ENCODE data around the gene PRKN.

PRKN gene

GRCh38 chr6:161305860-161306259 lies 1421.7 kb downstream of the PRKN start:
- H3K4me1 ChIP-seq (ENCODE audit: low read length), result no peaks in the 10 kb centered on the region
- no peaks in the 10 kb centered on the region for H3K36me3 ChIP-seq (replicated peaks; ENCODE audit: insufficient read depth, low read length)
- no peak overlapping the region for H3K27ac ChIP-seq (ENCODE audit: low read length)
- no peaks in the 10 kb centered on the region for H3K27me3 ChIP-seq (replicated peaks; ENCODE audit: insufficient read depth, low read length)
- H3K9me2 ChIP-seq (replicated peaks; ENCODE audit: insufficient read depth, low read length), result no peaks in the 10 kb centered on the region
- H4K20me1 ChIP-seq (ENCODE audit: insufficient read depth, low read length), result no peaks in the 10 kb centered on the region
- no peaks in the 10 kb centered on the region for H3K9me3 ChIP-seq (replicated peaks; ENCODE audit: insufficient read depth, low read length)
- H3K4me2 ChIP-seq (ENCODE audit: low read depth, low read length), result no peak overlapping the region
- no peaks in the 10 kb centered on the region for H3K79me2 ChIP-seq (ENCODE audit: low read length)
- no peaks in the 10 kb centered on the region for H3F3A ChIP-seq (ENCODE audit: insufficient read depth, low read length)
- H3K9ac ChIP-seq (ENCODE audit: low read length), result no peak overlapping the region
- DNase-seq, result no peak
- H2AFZ ChIP-seq (ENCODE audit: low read length), result no peak overlapping the region
- H3K4me3 ChIP-seq (ENCODE audit: low read length), result no peak overlapping the region
- no peak for TF ChIP-seq EZH2phosphoT487 (IDR thresholded peaks at IDR 0.05; ENCODE audit: low read length)
- no peak for TF ChIP-seq CTCF (IDR thresholded peaks at IDR 0.05; ENCODE audit: low read length)
- TF ChIP-seq EZH2 (optimal IDR thresholded peaks at IDR 0.05; ENCODE audit: low read depth, low read length), result no peak

GRCh38 chr6:161303628-161304340 lies 1423.8 kb downstream of the PRKN start:
- H3K9ac ChIP-seq (ENCODE audit: low read length), result no peak overlapping the region
- H3K27me3 ChIP-seq (replicated peaks; ENCODE audit: insufficient read depth, low read length), result no peaks in the 10 kb centered on the region
- no peak overlapping the region for H2AFZ ChIP-seq (ENCODE audit: low read length)

GRCh38 chr6:161302949-161303348 lies 1424.6 kb downstream of the PRKN start:
- H3K36me3 ChIP-seq (replicated peaks; ENCODE audit: insufficient read depth, low read length), result no peaks in the 10 kb centered on the region
- H2AFZ ChIP-seq (ENCODE audit: low read length), result no peak overlapping the region
- no peak overlapping the region for H3K4me3 ChIP-seq (ENCODE audit: low read length)
- H3K9ac ChIP-seq (ENCODE audit: low read length), result no peak overlapping the region
- no peak overlapping the region for H3K27ac ChIP-seq (ENCODE audit: low read length)
- DNase-seq, result no peak
- H3K9me3 ChIP-seq (replicated peaks; ENCODE audit: insufficient read depth, low read length), result no peaks in the 10 kb centered on the region
- H3K4me2 ChIP-seq (ENCODE audit: low read depth, low read length), result no peak overlapping the region
- no peaks in the 10 kb centered on the region for H3F3A ChIP-seq (ENCODE audit: insufficient read depth, low read length)
- TF ChIP-seq EZH2 (optimal IDR thresholded peaks at IDR 0.05; ENCODE audit: low read depth, low read length) (no peak), EZH2phosphoT487 (IDR thresholded peaks at IDR 0.05; ENCODE audit: low read length) (no peak), CTCF (IDR thresholded peaks at IDR 0.05; ENCODE audit: low read length) (no peak)
- H3K9me2 ChIP-seq (replicated peaks; ENCODE audit: insufficient read depth, low read length), result no peaks in the 10 kb centered on the region
- H3K4me1 ChIP-seq (ENCODE audit: low read length), result no peaks in the 10 kb centered on the region
- no peaks in the 10 kb centered on the region for H4K20me1 ChIP-seq (ENCODE audit: insufficient read depth, low read length)
- no peaks in the 10 kb centered on the region for H3K79me2 ChIP-seq (ENCODE audit: low read length)
- H3K27me3 ChIP-seq (replicated peaks; ENCODE audit: insufficient read depth, low read length), result no peaks in the 10 kb centered on the region

More at GRCh38 chr6:161303628-161304340, 1423.8 kb downstream of the PRKN start:
- no peaks in the 10 kb centered on the region for H3F3A ChIP-seq (ENCODE audit: insufficient read depth, low read length)
- H4K20me1 ChIP-seq (ENCODE audit: insufficient read depth, low read length), result no peaks in the 10 kb centered on the region
- no peak overlapping the region for H3K4me2 ChIP-seq (ENCODE audit: low read depth, low read length)
- no peaks in the 10 kb centered on the region for H3K36me3 ChIP-seq (replicated peaks; ENCODE audit: insufficient read depth, low read length)
- no peaks in the 10 kb centered on the region for H3K79me2 ChIP-seq (ENCODE audit: low read length)
- H3K9me3 ChIP-seq (replicated peaks; ENCODE audit: insufficient read depth, low read length), result no peaks in the 10 kb centered on the region
- no peaks in the 10 kb centered on the region for H3K9me2 ChIP-seq (replicated peaks; ENCODE audit: insufficient read depth, low read length)
- H3K4me1 ChIP-seq (ENCODE audit: low read length), result no peaks in the 10 kb centered on the region
- no peak overlapping the region for H3K27ac ChIP-seq (ENCODE audit: low read length)
- TF ChIP-seq EZH2 (optimal IDR thresholded peaks at IDR 0.05; ENCODE audit: low read depth, low read length) (no peak), CTCF (IDR thresholded peaks at IDR 0.05; ENCODE audit: low read length) (no peak), EZH2phosphoT487 (IDR thresholded peaks at IDR 0.05; ENCODE audit: low read length) (no peak)
- H3K4me3 ChIP-seq (ENCODE audit: low read length), result no peak overlapping the region
- no peak for DNase-seq
